Stimulated activated naive CD4-positive, alpha-beta T cell treated with Interleukin-2 at 50 U/mL for 16 hours (primary cell): ENCODE data around the gene SLC16A11.
"Not testable (repeated sequence)": the region's sequence is repeated elsewhere in the genome, so short reads cannot be mapped to it uniquely, and the experiment has no call there.

ENCODE experiments used
- DNase-seq: peaks from one replicate; lab custom pipeline; 2025; lab: John Stamatoyannopoulos, UW

Gene SLC16A11

GRCh38 chr17:7058831-7059447, 15.0 kb upstream of the SLC16A11 start:
- DNase-seq = no peak

DNA sequence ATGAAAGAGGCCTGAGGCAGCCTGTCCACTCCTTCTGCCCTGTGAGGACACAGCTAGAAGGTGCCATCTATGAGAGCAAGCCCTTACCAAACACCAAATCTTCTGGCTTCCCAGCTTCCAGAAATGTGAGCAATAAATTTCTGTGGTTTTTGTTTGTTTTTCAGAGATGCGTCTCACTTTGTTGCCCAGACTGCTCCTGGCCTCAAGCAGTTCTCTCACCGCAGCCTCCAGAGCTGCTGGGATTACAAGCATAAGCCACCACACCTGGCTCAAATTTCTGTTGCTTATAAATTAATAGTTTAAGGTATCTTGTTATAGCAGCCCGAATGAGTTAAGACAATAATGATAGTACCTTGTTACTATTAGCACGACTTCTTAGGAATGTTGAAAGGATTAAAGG, 12.5 kb upstream of the SLC16A11 start:
- DNase-seq = no peak

GRCh38 chr17:7050583-7050982, 6.7 kb upstream of the SLC16A11 start:
- DNase-seq = not testable (repeated sequence)

- DNase-seq = no peak
Measured at GRCh38 chr17:7048968-7049367, 5.1 kb upstream of the SLC16A11 start.

- peak; percentile 51 for DNase-seq
Measured at GRCh38 chr17:7047566-7047965, 3.7 kb upstream of the SLC16A11 start.

DNA sequence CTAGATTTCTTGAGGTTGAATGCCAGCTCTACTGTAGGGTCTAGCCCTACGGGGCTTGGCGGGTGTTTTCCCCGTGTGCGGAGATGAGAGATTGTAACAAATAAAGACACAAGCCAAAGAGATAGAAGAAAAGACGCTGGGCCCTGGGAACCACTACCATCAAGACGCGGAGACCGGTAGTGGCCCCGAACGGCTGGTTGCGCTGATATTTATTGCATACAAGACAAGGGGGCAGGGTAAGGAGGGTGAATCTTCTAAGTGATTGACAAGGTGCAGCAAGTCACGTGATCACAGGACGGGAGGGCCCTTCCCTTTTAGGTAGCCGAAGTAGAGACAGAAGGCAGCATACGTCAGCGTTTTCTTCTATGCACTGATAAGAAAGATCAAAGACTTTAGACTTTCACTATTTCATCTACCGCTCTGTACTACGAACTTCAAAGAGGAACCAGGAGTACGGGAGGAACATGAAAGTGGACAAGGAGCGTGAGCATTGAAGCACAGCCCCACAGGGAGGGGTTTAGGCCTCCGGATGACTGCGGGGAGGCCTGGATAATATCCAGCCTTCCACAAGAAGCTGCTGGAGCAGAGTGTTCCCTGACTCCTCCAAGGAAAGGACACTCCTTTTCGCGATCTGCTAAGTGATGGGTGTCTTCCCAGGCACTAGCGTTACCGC, 3.0 kb upstream of the SLC16A11 start:
- peak; percentile 68 for DNase-seq

DNA sequence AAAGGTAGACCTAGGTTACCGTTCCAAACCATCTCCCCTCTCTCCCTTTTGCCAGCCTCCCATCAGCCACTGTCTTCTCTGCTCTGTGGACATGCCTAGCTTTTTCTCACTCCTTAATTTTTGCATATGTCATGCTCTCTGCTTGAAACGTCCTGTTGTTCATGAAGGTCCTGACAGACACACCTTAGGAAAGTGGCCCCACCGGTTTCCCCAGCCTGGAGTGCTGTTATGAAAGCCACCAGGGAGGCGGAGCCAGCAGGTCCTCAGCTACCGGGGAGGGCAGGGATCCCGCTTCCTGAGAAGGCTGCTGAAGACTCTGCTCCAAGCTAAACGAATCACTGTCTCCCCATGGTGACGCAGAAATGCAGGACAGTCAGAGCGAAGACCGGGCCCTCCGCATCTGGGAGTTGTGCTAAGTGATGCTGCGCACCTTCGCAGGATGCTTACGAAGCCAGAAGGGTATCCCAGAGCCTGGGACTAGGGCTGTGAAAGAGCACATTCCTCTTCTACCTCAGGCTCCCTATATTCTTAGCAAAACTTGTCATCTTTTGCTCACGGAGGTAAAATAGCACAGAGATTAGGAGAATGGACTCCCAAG, 2.3 kb upstream of the SLC16A11 start:
- DNase-seq = peak; percentile 11

GRCh38 chr17:7045492-7046126, 1.7 kb upstream of the SLC16A11 start:
- DNase-seq = peak; percentile 26

- peak; percentile 28 for DNase-seq
Measured at GRCh38 chr17:7043182-7043496, 753 bp downstream of the SLC16A11 start.

DNA sequence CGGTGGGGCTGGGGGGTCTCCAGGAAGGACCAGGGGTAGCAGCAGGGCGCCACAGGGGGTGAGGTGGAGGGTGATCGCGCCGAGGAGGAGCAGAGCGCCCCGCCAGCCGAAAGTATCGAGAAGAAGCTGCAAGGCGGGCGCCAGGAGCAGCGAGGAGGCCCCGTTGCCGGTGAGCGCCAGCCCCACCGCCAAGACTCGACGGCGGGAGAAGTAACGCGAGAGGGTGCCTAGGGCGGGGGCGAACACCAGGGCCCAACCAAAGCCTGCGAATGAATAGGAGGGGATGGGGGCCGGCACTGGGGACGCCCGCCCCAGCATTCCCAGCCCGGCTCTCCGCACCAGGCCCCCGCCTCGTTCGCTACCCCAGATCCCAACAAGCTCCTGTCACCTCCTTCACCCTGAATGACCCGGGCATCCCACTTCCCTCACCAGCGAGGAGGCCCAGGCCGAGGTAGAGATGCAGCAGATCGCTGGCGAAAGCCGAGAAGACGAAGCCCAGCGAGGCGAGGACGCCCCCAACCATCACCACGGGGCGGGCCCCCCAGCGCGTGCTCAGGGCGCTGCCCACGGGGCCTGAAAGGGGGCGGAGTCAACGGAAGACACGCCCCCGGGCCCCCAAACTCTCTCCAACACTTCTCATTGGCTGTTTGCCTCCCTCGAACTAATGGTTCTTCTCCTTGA, 1.3 kb downstream of the SLC16A11 start:
- peak; percentile 34 for DNase-seq

GRCh38 chr17:7041607-7042500, 2.0 kb downstream of the SLC16A11 start:
- DNase-seq = no peak

DNA sequence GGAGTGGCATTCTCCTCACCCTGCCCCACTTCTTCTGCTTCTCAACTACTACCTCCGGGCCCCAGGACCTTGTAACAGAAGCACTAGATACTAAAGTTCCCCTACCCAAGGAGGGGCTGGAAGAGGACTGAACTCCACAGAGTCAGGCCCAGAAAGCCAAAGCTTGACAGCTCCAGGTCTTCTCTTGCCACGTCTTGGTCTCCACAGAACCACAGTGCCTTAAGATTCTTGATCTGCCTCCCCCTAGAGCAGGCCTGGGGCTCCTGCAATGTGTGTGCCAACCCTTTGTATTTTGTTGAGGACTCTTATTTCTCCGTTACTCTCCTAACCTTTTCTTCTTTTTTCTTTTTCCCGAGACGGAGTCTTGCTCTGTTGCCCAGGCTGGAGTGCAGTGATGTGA, 4.1 kb downstream of the SLC16A11 start:
- no peak for DNase-seq

GRCh38 chr17:7038025-7038862, 5.6 kb downstream of the SLC16A11 start:
- no peak for DNase-seq

DNA sequence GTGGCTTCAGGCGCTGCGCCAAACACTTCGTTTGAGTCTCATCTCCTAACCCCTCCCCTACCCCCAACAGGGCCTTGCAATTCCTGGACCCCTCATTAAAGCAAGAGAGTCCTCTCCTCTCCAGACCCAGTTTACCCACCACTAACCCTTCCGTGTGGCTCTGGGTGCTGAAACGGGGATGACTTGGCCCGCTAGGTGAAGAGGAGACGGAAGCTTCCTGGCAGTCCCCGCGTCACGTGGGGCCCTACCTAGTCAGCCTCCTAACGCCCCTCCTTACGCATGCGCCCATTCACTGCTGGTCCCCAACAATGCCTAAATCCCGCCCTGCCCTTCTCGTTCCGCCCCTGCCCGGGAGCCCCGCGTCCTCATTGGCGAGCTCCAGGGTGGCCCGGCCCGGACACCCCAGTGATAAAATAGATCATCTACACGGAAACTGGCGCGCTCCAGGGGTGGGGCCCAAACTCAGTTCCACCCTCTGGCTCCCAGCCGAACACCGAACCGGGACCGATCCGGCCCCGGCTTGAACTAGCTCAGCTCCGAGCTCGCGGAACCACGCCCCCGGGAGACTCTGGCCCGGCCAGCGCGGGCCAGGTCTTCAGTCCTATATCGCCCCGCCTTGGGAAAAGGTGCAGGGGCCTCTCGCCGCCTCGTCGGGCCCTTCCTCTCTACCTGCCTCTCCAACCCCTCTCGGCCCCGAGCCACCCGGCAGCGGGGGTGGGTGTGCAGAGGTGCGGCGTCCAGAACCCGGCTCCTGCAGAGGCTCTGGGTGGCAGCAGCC, 8.1 kb downstream of the SLC16A11 start, which contains the start of gene SLC16A13:
SLC16A13 (plus strand) TSS at position 425 of the 778 bp plus-strand sequence. CDS start 368 bp downstream, outside the sequence.
- peak; percentile 98 for DNase-seq

DNA sequence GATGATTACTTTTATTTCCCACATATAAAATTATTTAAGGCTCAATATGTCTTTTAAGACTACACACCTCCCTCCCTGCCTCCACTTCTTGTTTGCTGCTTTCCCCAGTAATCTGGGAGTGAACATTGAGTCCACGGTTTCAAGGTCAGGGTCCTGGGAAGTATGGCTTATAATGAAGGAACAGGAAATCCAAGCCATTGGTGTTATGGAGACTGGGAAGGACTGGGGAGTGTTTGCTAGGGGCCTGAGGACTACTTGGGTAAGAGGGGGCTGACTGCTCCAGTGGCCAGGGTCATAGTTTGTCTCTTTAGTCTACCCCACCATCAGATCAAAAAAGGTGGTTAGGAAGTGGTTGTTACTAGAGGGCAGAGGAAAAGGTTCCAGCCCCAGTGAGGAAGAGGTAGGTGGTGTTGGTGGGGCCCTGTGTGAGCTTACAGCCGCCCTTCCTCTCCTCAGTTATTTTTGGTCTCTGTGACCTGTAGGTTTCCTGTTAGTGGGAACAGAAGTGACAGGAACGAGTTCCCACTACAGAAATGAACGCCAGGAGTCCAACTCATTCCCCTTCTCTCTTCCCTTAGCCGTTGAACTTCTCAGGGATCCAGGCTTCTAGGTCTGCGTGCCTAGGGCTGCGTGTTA, 8.8 kb downstream of the SLC16A11 start:
- DNase-seq = peak; percentile 42

DNA sequence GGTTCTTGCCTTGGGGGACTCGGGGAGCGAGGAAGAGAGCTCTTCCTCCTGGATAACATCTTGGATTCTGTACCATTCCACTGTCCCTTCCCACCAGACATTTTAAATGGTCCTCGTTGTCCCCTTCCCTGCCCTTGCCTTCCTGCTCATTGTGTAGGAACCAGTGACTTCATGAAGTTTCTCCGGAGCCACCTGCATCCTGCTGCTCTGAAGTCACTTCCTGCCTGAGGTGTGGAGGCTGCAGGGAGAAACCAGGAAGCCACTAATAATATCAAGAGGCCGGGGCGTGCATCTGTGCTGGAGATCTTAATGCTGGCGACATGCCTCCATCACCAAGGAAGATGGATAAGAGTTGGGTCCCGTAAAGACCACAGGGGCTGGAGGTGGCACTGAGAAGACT, 14.2 kb downstream of the SLC16A11 start:
- peak; percentile 42 for DNase-seq

GRCh38 chr17:7029096-7029495, 14.8 kb downstream of the SLC16A11 start:
- no peak for DNase-seq

- no peak for DNase-seq
Measured at GRCh38 chr17:7027335-7027734, 16.6 kb downstream of the SLC16A11 start.

DNA sequence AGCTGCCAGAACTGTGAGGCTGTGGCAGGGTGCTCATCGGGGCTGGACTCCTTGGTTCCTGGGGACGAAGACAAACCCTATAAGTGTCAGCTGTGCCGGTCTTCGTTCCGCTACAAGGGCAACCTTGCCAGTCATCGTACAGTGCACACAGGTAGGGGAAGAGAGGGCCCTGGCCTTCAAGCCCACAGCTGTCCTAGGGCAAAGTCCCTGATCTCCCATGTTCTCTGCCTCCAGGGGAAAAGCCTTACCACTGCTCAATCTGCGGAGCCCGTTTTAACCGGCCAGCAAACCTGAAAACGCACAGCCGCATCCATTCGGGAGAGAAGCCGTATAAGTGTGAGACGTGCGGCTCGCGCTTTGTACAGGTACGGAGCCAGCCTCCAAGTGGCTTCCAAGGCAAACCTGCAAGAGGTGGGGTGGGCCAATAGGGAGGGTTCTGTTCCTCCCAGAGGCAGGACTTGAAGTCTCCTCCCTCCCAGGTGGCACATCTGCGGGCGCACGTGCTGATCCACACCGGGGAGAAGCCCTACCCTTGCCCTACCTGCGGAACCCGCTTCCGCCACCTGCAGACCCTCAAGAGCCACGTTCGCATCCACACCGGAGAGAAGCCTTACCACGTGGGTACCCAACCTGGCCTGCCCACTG, 17.3 kb downstream of the SLC16A11 start:
- no peak for DNase-seq
